Thyroid gland (tissue), 4 donors: ENCODE results near the gene LDLRAD4.

Source experiments
- CTCF ChIP-seq, 6 experiments: fragments of 200-600 bp in 3 of 6; fragments of 450-650 bp in 3 of 6; sonication (generic) in 3 of 6; IDR thresholded peaks; one replicate each; pipeline ENCODE4 v1.5.1; 2016 to 2019; ENCODE audit warnings: antibody characterized with exemption in 6 of 6, mild to moderate bottlenecking in 2 of 6, inconsistent platforms in 1 of 6, moderate library complexity in 1 of 6
- POLR2A ChIP-seq, 2 donors: fragments of 450-650 bp; IDR thresholded peaks; one replicate each; pipeline ENCODE4 v1.6.1; 2017; ENCODE audit warnings: antibody characterized with exemption in 2 of 2, mild to moderate bottlenecking in 2 of 2, moderate library complexity in 1 of 2

- TF ChIP-seq CTCF (IDR thresholded peaks at IDR 0.05) (no peak), POLR2A (IDR thresholded peaks at IDR 0.05) (no peak)
These were observed 346.0 kb downstream of the LDLRAD4 start for GRCh38 chr18:13564579-13564978.
